Parathyroid adenoma (tissue), 2 donors: Measurements from ENCODE around the gene PPAN.

Experiments used
- H2AFZ ChIP-seq: fragments of 300-600 bp; sonication (generic); one replicate; pipeline ENCODE4 v1.7.0; 2017; ENCODE audit warnings: antibody characterized with exemption, mild to moderate bottlenecking
- H3K27ac ChIP-seq: fragments of 300-600 bp; sonication (generic); one replicate; pipeline ENCODE4 v1.7.0; 2017
- H3K27me3 ChIP-seq: fragments of 300-600 bp; sonication (generic); one replicate; pipeline ENCODE4 v1.7.0; 2017; ENCODE audit warnings: low read length; ENCODE audit not compliant: control insufficient read depth, insufficient read depth
- H3K36me3 ChIP-seq: fragments of 300-600 bp; sonication (generic); one replicate; pipeline ENCODE4 v1.7.0; 2017; ENCODE audit warnings: low read length; ENCODE audit not compliant: control insufficient read depth, insufficient read depth
- H3K4me1 ChIP-seq: fragments of 300-600 bp; sonication (generic); one replicate; pipeline ENCODE4 v1.7.0; 2017; ENCODE audit warnings: control low read depth
- H3K4me2 ChIP-seq: fragments of 300-600 bp; sonication (generic); one replicate; pipeline ENCODE4 v1.7.0; 2017; ENCODE audit warnings: low read length
- H3K4me3 ChIP-seq: fragments of 300-600 bp; sonication (generic); one replicate; pipeline ENCODE4 v1.7.0; 2017; ENCODE audit warnings: low read depth, low read length
- H3K79me2 ChIP-seq: fragments of 300-600 bp; sonication (generic); one replicate; pipeline ENCODE4 v1.7.0; 2017; ENCODE audit warnings: control low read depth
- H3K9ac ChIP-seq: fragments of 300-600 bp; sonication (generic); one replicate; pipeline ENCODE4 v1.7.0; 2017; ENCODE audit warnings: mild to moderate bottlenecking
- H3K9me3 ChIP-seq: fragments of 300-600 bp; sonication (generic); one replicate; pipeline ENCODE4 v1.7.0; 2017; ENCODE audit warnings: low read length; ENCODE audit not compliant: control insufficient read depth
- TF ChIP-seq, protein P1 (sequence below): fragments of 300-600 bp; sonication (generic); IDR thresholded peaks from one replicate; pipeline ENCODE4 v1.7.0; 2017; ENCODE audit warnings: antibody characterized with exemption, mild to moderate bottlenecking
- donor health status: primary hyperparathyroidism.

PPAN gene

DNA sequence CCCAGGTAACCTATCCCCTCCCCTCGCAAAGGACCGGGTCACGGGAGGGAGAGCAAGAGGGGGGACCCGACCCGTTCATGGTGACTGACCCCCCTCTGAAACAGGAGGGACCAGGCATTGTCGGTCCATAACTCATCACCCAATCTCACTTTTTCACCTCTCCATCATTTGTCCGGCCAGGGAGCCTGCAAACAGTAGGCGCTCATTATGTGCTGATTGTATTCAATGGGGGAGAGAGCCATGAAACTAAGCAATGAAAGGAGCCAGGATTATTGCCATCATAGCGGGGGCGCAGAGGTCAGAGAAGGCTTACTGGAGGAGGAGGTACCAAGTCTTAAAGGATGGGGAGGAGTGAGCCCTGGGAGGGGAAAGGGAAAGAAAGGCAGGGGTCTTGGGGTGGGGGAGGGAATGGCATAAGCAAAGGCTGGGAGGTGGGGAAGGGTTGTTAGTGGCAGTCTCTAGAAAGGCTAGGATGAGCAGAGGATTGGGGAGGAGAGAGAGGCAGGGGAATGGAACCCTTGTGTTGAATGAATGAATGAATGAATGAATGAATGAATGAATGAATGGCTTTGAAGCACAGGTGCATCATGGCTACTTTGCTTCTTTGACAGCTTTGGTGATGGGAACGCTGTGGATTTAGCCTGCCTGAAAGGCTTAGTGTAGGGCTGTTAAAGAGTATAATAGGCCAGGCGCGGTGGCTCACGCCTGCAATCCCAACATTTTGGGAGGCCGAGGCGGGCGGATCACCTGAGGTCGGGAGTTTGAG is 18.7 kb upstream of the PPAN start:
- H3K4me3 ChIP-seq: peak overlapping the region; percentile 98
- H3K4me2 ChIP-seq: peak overlapping the region; percentile 98
- H3K4me1 ChIP-seq: no peaks in the 10 kb centered on the region
- no peak overlapping the region for H2AFZ ChIP-seq
- H3K9ac ChIP-seq: no peak overlapping the region
- no peaks in the 10 kb centered on the region for H3K27me3 ChIP-seq
- no peak overlapping the region for H3K27ac ChIP-seq
- H3K36me3 ChIP-seq: no peaks in the 10 kb centered on the region
- H3K9me3 ChIP-seq: no peaks in the 10 kb centered on the region
- no peaks in the 10 kb centered on the region for H3K79me2 ChIP-seq
- TF ChIP-seq, protein P1, sequence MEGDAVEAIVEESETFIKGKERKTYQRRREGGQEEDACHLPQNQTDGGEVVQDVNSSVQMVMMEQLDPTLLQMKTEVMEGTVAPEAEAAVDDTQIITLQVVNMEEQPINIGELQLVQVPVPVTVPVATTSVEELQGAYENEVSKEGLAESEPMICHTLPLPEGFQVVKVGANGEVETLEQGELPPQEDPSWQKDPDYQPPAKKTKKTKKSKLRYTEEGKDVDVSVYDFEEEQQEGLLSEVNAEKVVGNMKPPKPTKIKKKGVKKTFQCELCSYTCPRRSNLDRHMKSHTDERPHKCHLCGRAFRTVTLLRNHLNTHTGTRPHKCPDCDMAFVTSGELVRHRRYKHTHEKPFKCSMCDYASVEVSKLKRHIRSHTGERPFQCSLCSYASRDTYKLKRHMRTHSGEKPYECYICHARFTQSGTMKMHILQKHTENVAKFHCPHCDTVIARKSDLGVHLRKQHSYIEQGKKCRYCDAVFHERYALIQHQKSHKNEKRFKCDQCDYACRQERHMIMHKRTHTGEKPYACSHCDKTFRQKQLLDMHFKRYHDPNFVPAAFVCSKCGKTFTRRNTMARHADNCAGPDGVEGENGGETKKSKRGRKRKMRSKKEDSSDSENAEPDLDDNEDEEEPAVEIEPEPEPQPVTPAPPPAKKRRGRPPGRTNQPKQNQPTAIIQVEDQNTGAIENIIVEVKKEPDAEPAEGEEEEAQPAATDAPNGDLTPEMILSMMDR: no peak

- Histone ChIP-seq H3K36me3 (no peaks in the 10 kb centered on the region), H3K9me3 (no peaks in the 10 kb centered on the region), H3K79me2 (no peaks in the 10 kb centered on the region), H3K4me3 (no peak overlapping the region), H2AFZ (no peak overlapping the region), H3K4me2 (no peak overlapping the region), H3K27ac (no peak overlapping the region), H3K9ac (no peak overlapping the region), H3K4me1 (no peaks in the 10 kb centered on the region), H3K27me3 (no peaks in the 10 kb centered on the region)
- TF ChIP-seq, protein P1: no peak
These were observed 17.1 kb upstream of the PPAN start for GRCh38 chr19:10088949-10089554.

- TF ChIP-seq, protein P1: no peak
- Histone ChIP-seq H3K27me3 (no peaks in the 10 kb centered on the region), H3K4me3 (no peak overlapping the region), H3K9ac (no peak overlapping the region), H3K79me2 (no peaks in the 10 kb centered on the region), H3K27ac (no peak overlapping the region), H3K4me2 (no peak overlapping the region), H3K36me3 (no peaks in the 10 kb centered on the region), H3K9me3 (no peaks in the 10 kb centered on the region), H2AFZ (no peak overlapping the region), H3K4me1 (no peaks in the 10 kb centered on the region)
These were observed 16.3 kb upstream of the PPAN start for GRCh38 chr19:10089801-10090375.

- no peak overlapping the region for H3K27ac ChIP-seq
- H3K4me2 ChIP-seq: no peak overlapping the region
- no peaks in the 10 kb centered on the region for H3K36me3 ChIP-seq
- no peaks in the 10 kb centered on the region for H3K4me1 ChIP-seq
- H3K27me3 ChIP-seq: no peaks in the 10 kb centered on the region
- H3K9ac ChIP-seq: no peak overlapping the region
- TF ChIP-seq, protein P1: no peak
- H3K79me2 ChIP-seq: no peaks in the 10 kb centered on the region
- no peak overlapping the region for H2AFZ ChIP-seq
- H3K9me3 ChIP-seq: no peaks in the 10 kb centered on the region
- no peak overlapping the region for H3K4me3 ChIP-seq
These were observed 14.8 kb upstream of the PPAN start for GRCh38 chr19:10091370-10091687.
